Liver (tissue), 3 donors: Measurements from ENCODE around the gene NOL11.

Experiments used
- FOXA1 ChIP-seq: IDR thresholded peaks from 2 replicates; pipeline ENCODE4 v1.6.1; 2016; ENCODE audit warnings: antibody characterized with exemption
- MAX ChIP-seq: IDR thresholded peaks from 2 replicates; pipeline ENCODE4 v1.6.1; 2016; ENCODE audit warnings: antibody characterized with exemption
- REST ChIP-seq: IDR thresholded peaks from 2 replicates; pipeline ENCODE4 v1.6.1; 2016; ENCODE audit warnings: antibody characterized with exemption, mild to moderate bottlenecking
- RXRA ChIP-seq, 2 donors: IDR thresholded peaks; 2 replicates each; pipeline ENCODE4 v1.6.1; 2017 to 2018; ENCODE audit warnings: antibody characterized with exemption in 2 of 2, mild to moderate bottlenecking in 1 of 2
- TAF1 ChIP-seq: conservative IDR thresholded peaks from 2 replicates; pipeline ENCODE4 v1.6.1; 2016; ENCODE audit warnings: antibody characterized with exemption, mild to moderate bottlenecking
- YY1 ChIP-seq: IDR thresholded peaks from 2 replicates; pipeline ENCODE4 v1.6.1; 2016; ENCODE audit warnings: antibody characterized with exemption, mild to moderate bottlenecking
- TF ChIP-seq, protein P1 (sequence below): fragments of 150-350 bp; IDR thresholded peaks from 2 replicates; pipeline ENCODE4 v1.5.1; 2017; ENCODE audit warnings: improper control_type of control experiment, low read depth, low read length; ENCODE audit not compliant: missing input control
- donor health status: healthy.
- donor health status: healthy.

GRCh38 chr17:67700037-67700724 is 17.6 kb upstream of the NOL11 start:
- TF ChIP-seq, protein P1, sequence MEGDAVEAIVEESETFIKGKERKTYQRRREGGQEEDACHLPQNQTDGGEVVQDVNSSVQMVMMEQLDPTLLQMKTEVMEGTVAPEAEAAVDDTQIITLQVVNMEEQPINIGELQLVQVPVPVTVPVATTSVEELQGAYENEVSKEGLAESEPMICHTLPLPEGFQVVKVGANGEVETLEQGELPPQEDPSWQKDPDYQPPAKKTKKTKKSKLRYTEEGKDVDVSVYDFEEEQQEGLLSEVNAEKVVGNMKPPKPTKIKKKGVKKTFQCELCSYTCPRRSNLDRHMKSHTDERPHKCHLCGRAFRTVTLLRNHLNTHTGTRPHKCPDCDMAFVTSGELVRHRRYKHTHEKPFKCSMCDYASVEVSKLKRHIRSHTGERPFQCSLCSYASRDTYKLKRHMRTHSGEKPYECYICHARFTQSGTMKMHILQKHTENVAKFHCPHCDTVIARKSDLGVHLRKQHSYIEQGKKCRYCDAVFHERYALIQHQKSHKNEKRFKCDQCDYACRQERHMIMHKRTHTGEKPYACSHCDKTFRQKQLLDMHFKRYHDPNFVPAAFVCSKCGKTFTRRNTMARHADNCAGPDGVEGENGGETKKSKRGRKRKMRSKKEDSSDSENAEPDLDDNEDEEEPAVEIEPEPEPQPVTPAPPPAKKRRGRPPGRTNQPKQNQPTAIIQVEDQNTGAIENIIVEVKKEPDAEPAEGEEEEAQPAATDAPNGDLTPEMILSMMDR = no peak
- no peak for TF ChIP-seq YY1
- no peak for TF ChIP-seq REST
- no peak for TF ChIP-seq RXRA (IDR thresholded peaks at IDR 0.05)
- no peak for TF ChIP-seq FOXA1
- no peak for TF ChIP-seq MAX
- TF ChIP-seq TAF1 = no peak
